H1 (cell line): ENCODE measurements around the gene ADARB2. TPM values are rescaled to one million over a fixed set of nuclear protein-coding genes. Genes with fewer than 3 reads are reported as not detected.

Experiments
- BCL11A ChIP-seq, 2 experiments: IDR thresholded peaks; one replicate each; pipeline ENCODE4 v1.6.1; 2011; ENCODE audit warnings: low read depth in 2 of 2, low read length in 2 of 2, mild to moderate bottlenecking in 2 of 2
- RAD21 ChIP-seq, 2 experiments: IDR thresholded peaks in 1 of 2; conservative IDR thresholded peaks in 1 of 2; 2 replicates each; pipeline ENCODE4 v1.6.1; 2011; ENCODE audit warnings: low read depth in 2 of 2, low read length in 2 of 2, improper control_type of control experiment in 1 of 2, inconsistent platforms in 1 of 2, mild to moderate bottlenecking in 1 of 2, moderate library complexity in 1 of 2
- polyA plus RNA-seq, 7 experiments: library from polyadenylated mRNA; depleted of rRNA in 3 of 7; stranded (reverse) in 5 of 7; unstranded in 2 of 7; fragments of >200 nt in 5 of 7; fragments of 200-250 nt in 2 of 7; gene quantifications; 1 replicate in 5 of 7; 2 replicates in 1 of 7; 4 replicates in 1 of 7; pipeline versions ENCODE4 v1.2.1 to v1.2.3, GENCODE V29; 2011 to 2013; ENCODE audit warnings: missing spikeins in 2 of 7, mixed read lengths in 2 of 7
- total RNA-seq: library from RNA; stranded (reverse); fragmentation: NEBNext Ultra II Directional; extraction: Animal tissue kit (Norgen Biotek cat#: 25700); gene quantifications from 2 replicates; pipeline ENCODE4 v1.2.1, GENCODE V29; 2021
- TF ChIP-seq, protein P1 (sequence below): fragments of 300-600 bp; sonication (generic); IDR thresholded peaks from 2 replicates; pipeline ENCODE4 v1.7.1; 2012; ENCODE audit warnings: low read length, moderate library complexity, mild to moderate bottlenecking, inconsistent platforms; ENCODE audit not compliant: insufficient replicate concordance

The ADARB2 gene
- total and polyA plus RNA-seq, 2 of the 8 experiments (the other 6 are each of a cell fraction or from before 2014, with no cell fraction given), result 2.2 to 2.8 TPM

GRCh38 chr10:1360011-1360557 lies 377.2 kb downstream of the ADARB2 start (continued):
- TF ChIP-seq, protein P1, sequence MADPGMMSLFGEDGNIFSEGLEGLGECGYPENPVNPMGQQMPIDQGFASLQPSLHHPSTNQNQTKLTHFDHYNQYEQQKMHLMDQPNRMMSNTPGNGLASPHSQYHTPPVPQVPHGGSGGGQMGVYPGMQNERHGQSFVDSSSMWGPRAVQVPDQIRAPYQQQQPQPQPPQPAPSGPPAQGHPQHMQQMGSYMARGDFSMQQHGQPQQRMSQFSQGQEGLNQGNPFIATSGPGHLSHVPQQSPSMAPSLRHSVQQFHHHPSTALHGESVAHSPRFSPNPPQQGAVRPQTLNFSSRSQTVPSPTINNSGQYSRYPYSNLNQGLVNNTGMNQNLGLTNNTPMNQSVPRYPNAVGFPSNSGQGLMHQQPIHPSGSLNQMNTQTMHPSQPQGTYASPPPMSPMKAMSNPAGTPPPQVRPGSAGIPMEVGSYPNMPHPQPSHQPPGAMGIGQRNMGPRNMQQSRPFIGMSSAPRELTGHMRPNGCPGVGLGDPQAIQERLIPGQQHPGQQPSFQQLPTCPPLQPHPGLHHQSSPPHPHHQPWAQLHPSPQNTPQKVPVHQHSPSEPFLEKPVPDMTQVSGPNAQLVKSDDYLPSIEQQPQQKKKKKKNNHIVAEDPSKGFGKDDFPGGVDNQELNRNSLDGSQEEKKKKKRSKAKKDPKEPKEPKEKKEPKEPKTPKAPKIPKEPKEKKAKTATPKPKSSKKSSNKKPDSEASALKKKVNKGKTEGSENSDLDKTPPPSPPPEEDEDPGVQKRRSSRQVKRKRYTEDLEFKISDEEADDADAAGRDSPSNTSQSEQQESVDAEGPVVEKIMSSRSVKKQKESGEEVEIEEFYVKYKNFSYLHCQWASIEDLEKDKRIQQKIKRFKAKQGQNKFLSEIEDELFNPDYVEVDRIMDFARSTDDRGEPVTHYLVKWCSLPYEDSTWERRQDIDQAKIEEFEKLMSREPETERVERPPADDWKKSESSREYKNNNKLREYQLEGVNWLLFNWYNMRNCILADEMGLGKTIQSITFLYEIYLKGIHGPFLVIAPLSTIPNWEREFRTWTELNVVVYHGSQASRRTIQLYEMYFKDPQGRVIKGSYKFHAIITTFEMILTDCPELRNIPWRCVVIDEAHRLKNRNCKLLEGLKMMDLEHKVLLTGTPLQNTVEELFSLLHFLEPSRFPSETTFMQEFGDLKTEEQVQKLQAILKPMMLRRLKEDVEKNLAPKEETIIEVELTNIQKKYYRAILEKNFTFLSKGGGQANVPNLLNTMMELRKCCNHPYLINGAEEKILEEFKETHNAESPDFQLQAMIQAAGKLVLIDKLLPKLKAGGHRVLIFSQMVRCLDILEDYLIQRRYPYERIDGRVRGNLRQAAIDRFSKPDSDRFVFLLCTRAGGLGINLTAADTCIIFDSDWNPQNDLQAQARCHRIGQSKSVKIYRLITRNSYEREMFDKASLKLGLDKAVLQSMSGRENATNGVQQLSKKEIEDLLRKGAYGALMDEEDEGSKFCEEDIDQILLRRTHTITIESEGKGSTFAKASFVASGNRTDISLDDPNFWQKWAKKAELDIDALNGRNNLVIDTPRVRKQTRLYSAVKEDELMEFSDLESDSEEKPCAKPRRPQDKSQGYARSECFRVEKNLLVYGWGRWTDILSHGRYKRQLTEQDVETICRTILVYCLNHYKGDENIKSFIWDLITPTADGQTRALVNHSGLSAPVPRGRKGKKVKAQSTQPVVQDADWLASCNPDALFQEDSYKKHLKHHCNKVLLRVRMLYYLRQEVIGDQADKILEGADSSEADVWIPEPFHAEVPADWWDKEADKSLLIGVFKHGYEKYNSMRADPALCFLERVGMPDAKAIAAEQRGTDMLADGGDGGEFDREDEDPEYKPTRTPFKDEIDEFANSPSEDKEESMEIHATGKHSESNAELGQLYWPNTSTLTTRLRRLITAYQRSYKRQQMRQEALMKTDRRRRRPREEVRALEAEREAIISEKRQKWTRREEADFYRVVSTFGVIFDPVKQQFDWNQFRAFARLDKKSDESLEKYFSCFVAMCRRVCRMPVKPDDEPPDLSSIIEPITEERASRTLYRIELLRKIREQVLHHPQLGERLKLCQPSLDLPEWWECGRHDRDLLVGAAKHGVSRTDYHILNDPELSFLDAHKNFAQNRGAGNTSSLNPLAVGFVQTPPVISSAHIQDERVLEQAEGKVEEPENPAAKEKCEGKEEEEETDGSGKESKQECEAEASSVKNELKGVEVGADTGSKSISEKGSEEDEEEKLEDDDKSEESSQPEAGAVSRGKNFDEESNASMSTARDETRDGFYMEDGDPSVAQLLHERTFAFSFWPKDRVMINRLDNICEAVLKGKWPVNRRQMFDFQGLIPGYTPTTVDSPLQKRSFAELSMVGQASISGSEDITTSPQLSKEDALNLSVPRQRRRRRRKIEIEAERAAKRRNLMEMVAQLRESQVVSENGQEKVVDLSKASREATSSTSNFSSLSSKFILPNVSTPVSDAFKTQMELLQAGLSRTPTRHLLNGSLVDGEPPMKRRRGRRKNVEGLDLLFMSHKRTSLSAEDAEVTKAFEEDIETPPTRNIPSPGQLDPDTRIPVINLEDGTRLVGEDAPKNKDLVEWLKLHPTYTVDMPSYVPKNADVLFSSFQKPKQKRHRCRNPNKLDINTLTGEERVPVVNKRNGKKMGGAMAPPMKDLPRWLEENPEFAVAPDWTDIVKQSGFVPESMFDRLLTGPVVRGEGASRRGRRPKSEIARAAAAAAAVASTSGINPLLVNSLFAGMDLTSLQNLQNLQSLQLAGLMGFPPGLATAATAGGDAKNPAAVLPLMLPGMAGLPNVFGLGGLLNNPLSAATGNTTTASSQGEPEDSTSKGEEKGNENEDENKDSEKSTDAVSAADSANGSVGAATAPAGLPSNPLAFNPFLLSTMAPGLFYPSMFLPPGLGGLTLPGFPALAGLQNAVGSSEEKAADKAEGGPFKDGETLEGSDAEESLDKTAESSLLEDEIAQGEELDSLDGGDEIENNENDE, result no peak
- TF ChIP-seq BCL11A (IDR thresholded peaks at IDR 0.05; ENCODE audit: low read depth in 2 of 2, low read length in 2 of 2) (no peak), RAD21 (IDR thresholded peaks at IDR 0.05 in 1 of 2, conservative IDR thresholded peaks at IDR 0.05 in 1 of 2; ENCODE audit: low read depth in 2 of 2, low read length in 2 of 2) (peak; percentile 48 to 61)
